Thyroid gland (tissue), 4 donors: Measurements from ENCODE around the gene TAF6. TPM values are rescaled to one million over a fixed set of nuclear protein-coding genes. Genes with fewer than 3 reads are reported as not detected.
"Not testable (repeated sequence)": the region's sequence is repeated elsewhere in the genome, so short reads cannot be mapped to it uniquely, and the experiment has no call there.

Experiments
- DNase-seq, 2 donors: peaks; one replicate each; pipeline ENCODE4 v3.0.0-alpha.2; 2019
- H3K27ac ChIP-seq, 3 donors: fragments of 200-600 bp; sonication (generic); 1 replicate in 2 of 3; 2 replicates in 1 of 3; pipeline ENCODE4 v1.5.1; 2016 to 2019; ENCODE audit warnings: mild to moderate bottlenecking in 1 of 3, moderate library complexity in 1 of 3
- H3K27me3 ChIP-seq: fragments of 200-600 bp; sonication (generic); one replicate; pipeline ENCODE4 v1.5.1; 2019
- H3K36me3 ChIP-seq, 2 donors: fragments of 200-600 bp; sonication (generic); one replicate each; pipeline ENCODE4 v1.5.1; 2016 to 2019
- H3K4me1 ChIP-seq, 2 donors: fragments of 200-600 bp; sonication (generic); one replicate each; pipeline ENCODE4 v1.5.1; 2017 to 2019
- H3K4me3 ChIP-seq, 3 donors: fragments of 200-600 bp; sonication (generic); replicated peaks in 1 of 3; 1 replicate in 2 of 3; 2 replicates in 1 of 3; pipeline ENCODE4 v1.5.1; 2016; ENCODE audit warnings: mild to moderate bottlenecking in 1 of 3
- H3K9me3 ChIP-seq: fragments of 200-600 bp; sonication (generic); one replicate; pipeline ENCODE4 v1.5.1; 2017
- POLR2A ChIP-seq, 2 donors: fragments of 450-650 bp; IDR thresholded peaks; one replicate each; pipeline ENCODE4 v1.6.1; 2017; ENCODE audit warnings: antibody characterized with exemption in 2 of 2, mild to moderate bottlenecking in 2 of 2, moderate library complexity in 1 of 2
- WGBS, 2 donors: methylation state at CpG; one replicate each; pipeline ENCODE4 v1.1.5; 2017; 5-methylcytosine and 5-hydroxymethylcytosine counted together
- intact Hi-C: fragments of 100-400 bp; cut with DNase I; formaldehyde crosslinking; loops from one replicate; pipeline ENCODE4 v1.15.1; 2023
- total RNA-seq, 4 donors: library from RNA; depleted of rRNA; stranded (reverse); fragments of >200 nt; gene quantifications; one replicate each; pipeline ENCODE4 v1.2.3, GENCODE V29; 2016
- TF ChIP-seq, protein P1 (sequence below), 6 experiments: fragments of 200-600 bp in 3 of 6; fragments of 450-650 bp in 3 of 6; sonication (generic) in 3 of 6; IDR thresholded peaks; one replicate each; pipeline ENCODE4 v1.5.1; 2016 to 2019; ENCODE audit warnings: antibody characterized with exemption in 6 of 6, mild to moderate bottlenecking in 2 of 6, inconsistent platforms in 1 of 6, moderate library complexity in 1 of 6

Gene TAF6
- total RNA-seq, 4 donors from 2014 or later: 50.3 to 104 (median 85.2) TPM

GRCh38 chr7:100148559-100149328 is 29.6 kb upstream of the TAF6 start, which contains the start of gene LAMTOR4:
Gene LAMTOR4, plus strand, starts transcription at chr7:100148918. Its CDS starts 55 bp downstream, at chr7:100148973.
- TF ChIP-seq POLR2A (IDR thresholded peaks at IDR 0.05): peak in 1 of 2 donors; percentile 84
- TF ChIP-seq, protein P1, sequence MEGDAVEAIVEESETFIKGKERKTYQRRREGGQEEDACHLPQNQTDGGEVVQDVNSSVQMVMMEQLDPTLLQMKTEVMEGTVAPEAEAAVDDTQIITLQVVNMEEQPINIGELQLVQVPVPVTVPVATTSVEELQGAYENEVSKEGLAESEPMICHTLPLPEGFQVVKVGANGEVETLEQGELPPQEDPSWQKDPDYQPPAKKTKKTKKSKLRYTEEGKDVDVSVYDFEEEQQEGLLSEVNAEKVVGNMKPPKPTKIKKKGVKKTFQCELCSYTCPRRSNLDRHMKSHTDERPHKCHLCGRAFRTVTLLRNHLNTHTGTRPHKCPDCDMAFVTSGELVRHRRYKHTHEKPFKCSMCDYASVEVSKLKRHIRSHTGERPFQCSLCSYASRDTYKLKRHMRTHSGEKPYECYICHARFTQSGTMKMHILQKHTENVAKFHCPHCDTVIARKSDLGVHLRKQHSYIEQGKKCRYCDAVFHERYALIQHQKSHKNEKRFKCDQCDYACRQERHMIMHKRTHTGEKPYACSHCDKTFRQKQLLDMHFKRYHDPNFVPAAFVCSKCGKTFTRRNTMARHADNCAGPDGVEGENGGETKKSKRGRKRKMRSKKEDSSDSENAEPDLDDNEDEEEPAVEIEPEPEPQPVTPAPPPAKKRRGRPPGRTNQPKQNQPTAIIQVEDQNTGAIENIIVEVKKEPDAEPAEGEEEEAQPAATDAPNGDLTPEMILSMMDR (IDR thresholded peaks at IDR 0.05): no peak
- Histone ChIP-seq H3K27ac (peak within 1 kb of the TSS; percentile 21 to 88 (median 74)), H3K27me3 (no peaks in the 10 kb centered on the region), H3K4me1 (peaks cover 0 to 7% of the 10 kb centered on the region in 2 donors), H3K4me3 (peak within 1 kb of the TSS; percentile 45 to 92 (median 54)), H3K36me3 (no peaks in the 10 kb centered on the region), H3K9me3 (no peaks in the 10 kb centered on the region)
- intact Hi-C loops: no loop called here
- WGBS, 2 donors: 0 to 1% methylated on average over 32 to 34 of the region's 46 CpGs
- DNase-seq: peak; percentile 99

DNA sequence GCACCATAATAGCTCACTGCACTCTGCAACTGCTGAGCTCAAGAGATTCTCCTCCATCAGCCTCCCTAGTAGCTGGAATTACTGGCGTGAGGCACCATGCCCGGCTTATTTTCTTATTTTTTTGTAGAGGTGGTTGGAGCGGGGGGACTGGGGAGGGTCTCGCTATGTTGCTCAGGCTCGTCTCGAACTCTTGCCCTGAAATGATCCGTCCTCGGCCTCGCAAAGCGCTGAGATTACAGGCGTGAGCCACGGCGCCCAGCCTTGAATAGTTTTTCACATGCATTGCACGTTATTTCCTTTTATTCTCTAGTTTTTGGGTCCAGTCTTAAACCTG is 29.0 kb upstream of the TAF6 start:
- Histone ChIP-seq H3K4me1 (peaks cover 0 to 7% of the 10 kb centered on the region in 2 donors), H3K4me3 (no peak overlapping the region), H3K27me3 (no peaks in the 10 kb centered on the region), H3K9me3 (no peaks in the 10 kb centered on the region), H3K27ac (peak overlapping the region in 2 of 3 donors; percentile 10 to 28), H3K36me3 (no peaks in the 10 kb centered on the region)
- 25 to 32% methylated on average over 14 of the region's 14 CpGs for WGBS, 2 donors
- no peak for TF ChIP-seq POLR2A (IDR thresholded peaks at IDR 0.05)
- TF ChIP-seq, protein P1 (IDR thresholded peaks at IDR 0.05): no peak
- DNase-seq: no peak
- intact Hi-C loops: no loop called here

GRCh38 chr7:100147278-100147677 is 28.1 kb upstream of the TAF6 start:
- Histone ChIP-seq H3K27ac (no peak overlapping the region), H3K4me3 (no peak overlapping the region), H3K27me3 (no peaks in the 10 kb centered on the region), H3K36me3 (no peaks in the 10 kb centered on the region), H3K4me1 (peaks cover 0 to 7% of the 10 kb centered on the region in 2 donors), H3K9me3 (no peaks in the 10 kb centered on the region)
- intact Hi-C loops: no loop called here
- TF ChIP-seq POLR2A (IDR thresholded peaks at IDR 0.05): no peak
- TF ChIP-seq, protein P1 (IDR thresholded peaks at IDR 0.05): no peak
- 92 to 98% methylated on average over 2 of the region's 2 CpGs for WGBS, 2 donors
- DNase-seq: no peak

- DNase-seq, H3K27me3 ChIP-seq, H3K27ac ChIP-seq, H3K9me3 ChIP-seq, H3K36me3 ChIP-seq, H3K4me1 ChIP-seq, H3K4me3 ChIP-seq, intact Hi-C loops: not testable (repeated sequence)
- 91 to 95% methylated on average over 4 of the region's 4 CpGs for WGBS, 2 donors
These were observed 27.2 kb upstream of the TAF6 start for GRCh38 chr7:100146350-100146749.

DNA sequence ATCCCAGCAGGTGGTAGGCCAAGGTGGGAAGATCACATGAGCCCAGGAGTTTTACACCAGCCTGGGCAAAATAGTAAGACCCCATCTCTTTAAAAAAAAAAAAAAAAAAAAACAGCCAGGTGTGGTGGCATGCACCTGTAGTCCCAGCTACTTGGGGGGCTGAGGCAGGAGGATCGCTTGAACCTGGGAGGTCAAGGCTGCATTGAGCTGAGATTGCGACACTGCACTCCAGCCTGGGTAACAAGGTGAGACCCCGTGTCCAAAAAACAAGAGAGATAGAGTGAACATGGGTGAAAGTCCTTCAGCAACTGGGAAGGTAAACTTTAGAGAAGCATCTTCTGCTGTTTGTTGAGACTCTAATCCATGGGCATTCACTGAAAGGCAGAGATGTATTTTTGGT is 23.3 kb upstream of the TAF6 start:
- Histone ChIP-seq H3K27ac (no peak overlapping the region), H3K9me3 (no peaks in the 10 kb centered on the region), H3K27me3 (no peaks in the 10 kb centered on the region), H3K36me3 (no peaks in the 10 kb centered on the region), H3K4me3 (no peak overlapping the region), H3K4me1 (peaks cover 0 to 7% of the 10 kb centered on the region in 2 donors)
- no peak for DNase-seq
- 91 to 93% methylated on average over 3 of the region's 3 CpGs for WGBS, 2 donors
- no peak for TF ChIP-seq POLR2A (IDR thresholded peaks at IDR 0.05)
- TF ChIP-seq, protein P1 (IDR thresholded peaks at IDR 0.05): no peak
- intact Hi-C loops: no loop called here
